ENCODE data around the gene PLCH2. TPM values are rescaled to one million over a fixed set of nuclear protein-coding genes. Genes with fewer than 3 reads are reported as not detected.
A peak's percentile ranks its signal among the peaks of the same experiment; 100 is the strongest.

Gene PLCH2
- total RNA-seq, 1 experiment from 2014 or later, result 123 TPM

GRCh38 chr1:2534687-2535441 is 58.8 kb downstream of the PLCH2 start:
- TF ChIP-seq CTCF (IDR thresholded peaks at IDR 0.05; ENCODE audit: unreplicated experiment), result no peak
- Mint-ChIP-seq H3K4me3 (ENCODE audit: unreplicated experiment) (peak overlapping the region; percentile 41), H3K27me3 (ENCODE audit: insufficient read depth, unreplicated experiment) (no peaks in the 10 kb centered on the region), H3K36me3 (ENCODE audit: insufficient read depth, unreplicated experiment) (peaks cover 6% of the 10 kb centered on the region), H3K4me1 (ENCODE audit: insufficient read depth, unreplicated experiment) (peaks cover 48% of the 10 kb centered on the region), H3K9me3 (ENCODE audit: unreplicated experiment) (no peaks in the 10 kb centered on the region), H3K27ac (ENCODE audit: low read depth, unreplicated experiment) (peak overlapping the region; percentile 59)
- BruUV-seq (replicated peaks), result no TSS peak
- ChIA-PET CTCF (interaction anchor here (0.6 to 3.7 kb wide), 2 partner anchors 13 to 1111 kb away, joined by 3 to 28 read pairs; no protein-coding TSS in a partner anchor), POLR2A (interaction anchor here (0.9 to 3.6 kb wide), 10 partner anchors 9 to 345 kb away, joined by 3 to 26 read pairs (median 10); partner anchors contain the start of genes MORN1, PANK4 and RER1)
- peak; percentile 86 for DNase-seq (ENCODE audit: unreplicated experiment)
- intact Hi-C loops (cut with micrococcal nuclease), result no loop called here

GRCh38 chr1:2535455-2535854 is 59.4 kb downstream of the PLCH2 start:
- CTCF ChIA-PET, result interaction anchor here (3.7 kb wide), 1 partner anchor 12 kb away, joined by 28 read pairs; no protein-coding TSS in a partner anchor
- POLR2A ChIA-PET, result interaction anchor here (1.0 to 3.6 kb wide), 9 partner anchors 9 to 346 kb away, joined by 3 to 26 read pairs (median 11); partner anchors contain the start of genes MORN1, PANK4 and RER1

GRCh38 chr1:2535981-2536380 is 59.9 kb downstream of the PLCH2 start:
- BruUV-seq (replicated peaks), result no TSS peak
- POLR2A ChIA-PET, result interaction anchor here (1.6 to 3.6 kb wide), 5 partner anchors 8 to 145 kb away, joined by 8 to 26 read pairs (median 12); partner anchors contain the start of genes MORN1, PANK4 and RER1
- peaks cover 44% of the 10 kb centered on the region for H3K4me1 Mint-ChIP-seq (ENCODE audit: insufficient read depth, unreplicated experiment)
- no peak for TF ChIP-seq CTCF (IDR thresholded peaks at IDR 0.05; ENCODE audit: unreplicated experiment)
- H3K27ac Mint-ChIP-seq (ENCODE audit: low read depth, unreplicated experiment), result no peak overlapping the region
- intact Hi-C loops (cut with micrococcal nuclease), result no loop called here
- CTCF ChIA-PET, result interaction anchor here (3.7 kb wide), 1 partner anchor 12 kb away, joined by 28 read pairs; no protein-coding TSS in a partner anchor
- no peak for DNase-seq (ENCODE audit: unreplicated experiment)
- H3K27me3 Mint-ChIP-seq (ENCODE audit: insufficient read depth, unreplicated experiment), result no peaks in the 10 kb centered on the region
- peaks cover 6% of the 10 kb centered on the region for H3K36me3 Mint-ChIP-seq (ENCODE audit: insufficient read depth, unreplicated experiment)
- no peaks in the 10 kb centered on the region for H3K9me3 Mint-ChIP-seq (ENCODE audit: unreplicated experiment)
- H3K4me3 Mint-ChIP-seq (ENCODE audit: unreplicated experiment), result no peak overlapping the region

More at GRCh38 chr1:2535455-2535854, 59.4 kb downstream of the PLCH2 start:
- no peak for TF ChIP-seq CTCF (IDR thresholded peaks at IDR 0.05; ENCODE audit: unreplicated experiment)
- H3K9me3 Mint-ChIP-seq (ENCODE audit: unreplicated experiment), result no peaks in the 10 kb centered on the region
- intact Hi-C loops (cut with micrococcal nuclease), result no loop called here
- peaks cover 6% of the 10 kb centered on the region for H3K36me3 Mint-ChIP-seq (ENCODE audit: insufficient read depth, unreplicated experiment)
- BruUV-seq (replicated peaks), result no TSS peak
- peak overlapping the region; percentile 59 for H3K27ac Mint-ChIP-seq (ENCODE audit: low read depth, unreplicated experiment)
- no peak overlapping the region for H3K4me3 Mint-ChIP-seq (ENCODE audit: unreplicated experiment)
- no peaks in the 10 kb centered on the region for H3K27me3 Mint-ChIP-seq (ENCODE audit: insufficient read depth, unreplicated experiment)
- H3K4me1 Mint-ChIP-seq (ENCODE audit: insufficient read depth, unreplicated experiment), result peaks cover 48% of the 10 kb centered on the region
- no peak for DNase-seq (ENCODE audit: unreplicated experiment)

- POLR2A ChIA-PET, result interaction anchor here (1.4 kb wide), 1 partner anchor 12 kb away, joined by 3 read pairs; the partner anchor contains the start of gene PANK4
- BruUV-seq (replicated peaks), result no TSS peak
- Mint-ChIP-seq H3K4me3 (ENCODE audit: unreplicated experiment) (no peak overlapping the region), H3K4me1 (ENCODE audit: insufficient read depth, unreplicated experiment) (peaks cover 43% of the 10 kb centered on the region), H3K9me3 (ENCODE audit: unreplicated experiment) (no peaks in the 10 kb centered on the region), H3K27ac (ENCODE audit: low read depth, unreplicated experiment) (no peak overlapping the region), H3K36me3 (ENCODE audit: insufficient read depth, unreplicated experiment) (peaks cover 6% of the 10 kb centered on the region), H3K27me3 (ENCODE audit: insufficient read depth, unreplicated experiment) (no peaks in the 10 kb centered on the region)
- TF ChIP-seq CTCF (IDR thresholded peaks at IDR 0.05; ENCODE audit: unreplicated experiment), result no peak
- DNase-seq (ENCODE audit: unreplicated experiment), result no peak
- CTCF ChIA-PET, result interaction anchor here (0.6 kb wide), 1 partner anchor 21 kb away, joined by 3 read pairs; no protein-coding TSS in a partner anchor
- intact Hi-C loops (cut with micrococcal nuclease), result no loop called here
These were observed 61.7 kb downstream of the PLCH2 start for GRCh38 chr1:2537784-2538115.

All from MCF 10A (cell line).